ENCODE data around the gene SV2C. TPM values are rescaled to one million over a fixed set of nuclear protein-coding genes. Genes with fewer than 3 reads are reported as not detected.

Gene SV2C
- polyA plus RNA-seq, 1 donor (not counting 4 experiments of a cell fraction or from before 2014, with no cell fraction given) = 0.34 TPM

DNA sequence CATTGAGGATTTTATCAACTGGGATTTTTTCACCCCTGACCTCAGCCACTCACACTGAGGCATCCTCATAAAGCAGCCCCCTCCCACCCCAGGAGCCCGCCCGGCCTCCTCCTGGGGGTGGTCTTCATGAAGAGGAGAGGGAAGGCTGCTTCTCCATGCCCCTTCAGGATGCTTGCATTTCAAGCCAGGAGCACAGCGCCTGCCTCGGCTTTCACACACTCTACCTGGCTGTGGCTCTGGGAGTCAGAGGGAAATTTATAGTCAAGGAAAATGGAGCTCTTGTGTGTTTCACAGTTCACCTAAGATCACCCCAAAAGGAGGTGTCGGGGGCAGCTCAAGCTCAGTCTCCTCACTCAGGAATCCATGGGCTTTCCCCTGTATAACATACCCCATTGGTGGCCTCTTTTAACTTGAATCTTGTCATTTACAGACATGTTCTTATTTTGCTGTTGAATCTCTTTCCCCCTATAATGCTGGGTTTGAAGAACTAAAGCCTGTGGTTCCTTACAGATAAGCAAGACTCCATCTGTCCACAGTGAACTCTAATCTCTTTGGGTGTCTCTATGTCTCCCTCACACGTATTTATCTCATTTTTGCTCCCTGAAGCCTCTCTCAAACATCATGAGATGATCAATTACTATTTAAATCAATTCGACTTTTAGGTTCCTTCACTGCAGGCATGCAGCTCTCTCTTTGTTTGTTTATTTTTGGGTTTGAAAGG lies 297.3 kb downstream of the SV2C start:
- FAIRE-seq = no peak
- no peak overlapping the region for H3K4me3 ChIP-seq (ENCODE audit: control insufficient read depth in 2 of 3, extremely low read depth in 1 of 3, insufficient read depth in 2 of 3, low read depth in 1 of 3, low read length in 3 of 3)

GRCh38 chr5:76383126-76383832 lies 300.1 kb downstream of the SV2C start:
- Histone ChIP-seq H3K4me3 (ENCODE audit: control insufficient read depth in 2 of 3, extremely low read depth in 1 of 3, insufficient read depth in 2 of 3, low read depth in 1 of 3, low read length in 3 of 3) (no peak overlapping the region), H3K4me1 (ENCODE audit: control insufficient read depth, extremely low read depth, insufficient read depth, low read length) (no peaks in the 10 kb centered on the region), H4K20me1 (ENCODE audit: control insufficient read depth, extremely low read depth, insufficient read depth, low read length) (no peaks in the 10 kb centered on the region), H3K79me2 (ENCODE audit: control insufficient read depth, insufficient read depth, low read length) (no peaks in the 10 kb centered on the region), H3K27ac (ENCODE audit: control insufficient read depth, insufficient read depth, low read length) (no peak overlapping the region), H3K9ac (ENCODE audit: control insufficient read depth, extremely low read depth, insufficient read depth, low read length) (no peak overlapping the region), H3K36me3 (ENCODE audit: control insufficient read depth in 2 of 2, extremely low read depth in 1 of 2, insufficient read depth in 2 of 2, low read length in 2 of 2) (no peaks in the 10 kb centered on the region), H3K9me3 (ENCODE audit: control insufficient read depth, low read depth, low read length) (no peaks in the 10 kb centered on the region), H2AFZ (ENCODE audit: control insufficient read depth, low read length) (no peak overlapping the region), H3K4me2 (ENCODE audit: control insufficient read depth, extremely low read depth, insufficient read depth, low read depth, low read length) (no peak overlapping the region), H3K27me3 (ENCODE audit: control insufficient read depth, extremely low read depth, insufficient read depth, low read length) (no peaks in the 10 kb centered on the region), H3K9me1 (ENCODE audit: control insufficient read depth, extremely low read depth, insufficient read depth, low read length) (no peaks in the 10 kb centered on the region)
- no peak for FAIRE-seq
- TF ChIP-seq EZH2 (IDR thresholded peaks at IDR 0.05; ENCODE audit: low read length) = no peak
- dilution Hi-C loops (cut with MboI; ENCODE audit: extremely low pct_ligation_motif_present, low sequenced_read_pairs) = no loop called here
- no peak for DNase-seq (ENCODE audit: low read depth, low spot score)

More for the DNA sequence above, 297.3 kb downstream of the SV2C start:
- Histone ChIP-seq H3K27me3 (ENCODE audit: control insufficient read depth, extremely low read depth, insufficient read depth, low read length) (no peaks in the 10 kb centered on the region), H3K79me2 (ENCODE audit: control insufficient read depth, insufficient read depth, low read length) (no peaks in the 10 kb centered on the region), H3K9ac (ENCODE audit: control insufficient read depth, extremely low read depth, insufficient read depth, low read length) (no peak overlapping the region), H3K9me1 (ENCODE audit: control insufficient read depth, extremely low read depth, insufficient read depth, low read length) (no peaks in the 10 kb centered on the region), H3K4me1 (ENCODE audit: control insufficient read depth, extremely low read depth, insufficient read depth, low read length) (no peaks in the 10 kb centered on the region), H4K20me1 (ENCODE audit: control insufficient read depth, extremely low read depth, insufficient read depth, low read length) (no peaks in the 10 kb centered on the region), H3K9me3 (ENCODE audit: control insufficient read depth, low read depth, low read length) (no peaks in the 10 kb centered on the region), H2AFZ (ENCODE audit: control insufficient read depth, low read length) (no peak overlapping the region), H3K4me2 (ENCODE audit: control insufficient read depth, extremely low read depth, insufficient read depth, low read depth, low read length) (no peak overlapping the region), H3K36me3 (ENCODE audit: control insufficient read depth in 2 of 2, extremely low read depth in 1 of 2, insufficient read depth in 2 of 2, low read length in 2 of 2) (no peaks in the 10 kb centered on the region), H3K27ac (ENCODE audit: control insufficient read depth, insufficient read depth, low read length) (no peak overlapping the region)
- no peak for DNase-seq (ENCODE audit: low read depth, low spot score)
- TF ChIP-seq CTCF (optimal IDR thresholded peaks at IDR 0.05 in 1 of 3, IDR thresholded peaks at IDR 0.05 in 1 of 3, conservative IDR thresholded peaks at IDR 0.05 in 1 of 3; ENCODE audit: extremely low read depth in 1 of 3, insufficient read depth in 2 of 3, low read length in 3 of 3) = no peak
- no peak for TF ChIP-seq EZH2 (IDR thresholded peaks at IDR 0.05; ENCODE audit: low read length)
- dilution Hi-C loops (cut with MboI; ENCODE audit: extremely low pct_ligation_motif_present, low sequenced_read_pairs) = no loop called here

Data from keratinocyte (primary cell).